GM12878 (cell line): ENCODE data around the gene CPNE6. TPM values are rescaled to one million over a fixed set of nuclear protein-coding genes. Genes with fewer than 3 reads are reported as not detected.

Experiments used
- ASH2L ChIP-seq: fragments of 300-600, 200-600 bp; sonication (generic); IDR thresholded peaks from 2 replicates; pipeline ENCODE4 v1.6.1; 2017; ENCODE audit warnings: low read depth, mild to moderate bottlenecking, borderline replicate concordance
- ATF2 ChIP-seq: IDR thresholded peaks from 2 replicates; pipeline ENCODE4 v1.6.1; 2012; ENCODE audit warnings: low read length, inconsistent platforms
- ATF3 ChIP-seq: IDR thresholded peaks from 2 replicates; pipeline ENCODE4 v1.6.1; 2011; ENCODE audit warnings: low read depth, mild to moderate bottlenecking, low read length, moderate library complexity, borderline replicate concordance; ENCODE audit errors: extremely low read depth
- BACH1 ChIP-seq: fragments of 450-650 bp; IDR thresholded peaks from 2 replicates; pipeline ENCODE4 v1.6.1; 2017; ENCODE audit warnings: mild to moderate bottlenecking, borderline replicate concordance
- BCL3 ChIP-seq: IDR thresholded peaks from 2 replicates; pipeline ENCODE4 v1.6.1; 2011; ENCODE audit warnings: borderline replicate concordance, low read depth, mild to moderate bottlenecking, moderate library complexity, low read length; ENCODE audit not compliant: insufficient read depth, poor library complexity, severe bottlenecking
- CBX5 ChIP-seq: sonication (generic); IDR thresholded peaks from 2 replicates; pipeline ENCODE4 v1.6.1; 2016; ENCODE audit warnings: low read depth, moderate library complexity, mild to moderate bottlenecking, inconsistent platforms
- IKZF1 ChIP-seq: fragments of 450-650 bp; conservative IDR thresholded peaks from 2 replicates; pipeline ENCODE4 v1.6.1; 2017; ENCODE audit warnings: antibody characterized with exemption, mild to moderate bottlenecking
- IRF4 ChIP-seq: IDR thresholded peaks from 2 replicates; pipeline ENCODE4 v1.6.1; 2011; ENCODE audit warnings: low read depth, low read length
- KAT2A ChIP-seq: conservative IDR thresholded peaks from 2 replicates; pipeline ENCODE4 v1.6.1; 2011; ENCODE audit warnings: low read depth, low read length; ENCODE audit not compliant: control insufficient read depth
- MTA2 ChIP-seq: fragments of 450-650 bp; IDR thresholded peaks from 2 replicates; pipeline ENCODE4 v1.6.1; 2016; ENCODE audit warnings: low read depth, mild to moderate bottlenecking, moderate library complexity
- MXI1 ChIP-seq: fragments of 150-350 bp; IDR thresholded peaks from 2 replicates; pipeline ENCODE4 v1.6.1; 2011; ENCODE audit warnings: low read depth, mild to moderate bottlenecking, inconsistent platforms, low read length, improper control_type of control experiment
- MYC ChIP-seq: IDR thresholded peaks from 2 replicates; pipeline ENCODE4 v1.6.1; 2011; ENCODE audit warnings: mild to moderate bottlenecking, low read length, moderate library complexity, inconsistent platforms; ENCODE audit not compliant: insufficient read depth, insufficient replicate concordance, insufficient read length, severe bottlenecking
- NFYA ChIP-seq: IDR thresholded peaks from 2 replicates; pipeline ENCODE4 v1.6.1; 2011; ENCODE audit warnings: low read depth, mild to moderate bottlenecking, low read length, improper control_type of control experiment, borderline replicate concordance
- NR2C1 ChIP-seq: fragments of 450-650 bp; IDR thresholded peaks from 2 replicates; pipeline ENCODE4 v1.6.1; 2017; ENCODE audit warnings: antibody characterized with exemption, mild to moderate bottlenecking, moderate library complexity
- NR2C2 ChIP-seq: IDR thresholded peaks from 2 replicates; pipeline ENCODE4 v1.6.1; 2011; ENCODE audit warnings: borderline replicate concordance, low read depth; ENCODE audit not compliant: control insufficient read depth, insufficient read length
- NR2F1 ChIP-seq: fragments of 450-650 bp; conservative IDR thresholded peaks from 2 replicates; pipeline ENCODE4 v1.6.1; 2017; ENCODE audit warnings: mild to moderate bottlenecking
- PKNOX1 ChIP-seq: fragments of 450-650 bp; IDR thresholded peaks from 2 replicates; pipeline ENCODE4 v1.6.1; 2016; ENCODE audit warnings: mild to moderate bottlenecking
- POLR2AphosphoS2 ChIP-seq: IDR thresholded peaks from 2 replicates; pipeline ENCODE4 v1.6.1; 2011; ENCODE audit warnings: low read depth, mild to moderate bottlenecking, low read length, improper control_type of control experiment, moderate library complexity
- RAD51 ChIP-seq: fragments of 450-650 bp; IDR thresholded peaks from 2 replicates; pipeline ENCODE4 v1.6.1; 2016; ENCODE audit warnings: moderate library complexity, mild to moderate bottlenecking, inconsistent platforms
- SPI1 ChIP-seq: IDR thresholded peaks from 2 replicates; pipeline ENCODE4 v1.6.1; 2011; ENCODE audit warnings: low read depth, mild to moderate bottlenecking, low read length, moderate library complexity, borderline replicate concordance; ENCODE audit not compliant: insufficient read depth
- SUPT20H ChIP-seq: IDR thresholded peaks from 2 replicates; pipeline ENCODE4 v1.6.1; 2011; ENCODE audit warnings: low read depth, mild to moderate bottlenecking, low read length, moderate library complexity, borderline replicate concordance; ENCODE audit not compliant: control insufficient read depth
- TARDBP ChIP-seq: IDR thresholded peaks from 2 replicates; pipeline ENCODE4 v1.6.1; 2016; ENCODE audit warnings: borderline replicate concordance
- ZBTB33 ChIP-seq: fragments of 450-650 bp; IDR thresholded peaks from 2 replicates; pipeline ENCODE4 v1.6.1; 2017; ENCODE audit warnings: mild to moderate bottlenecking
- polyA plus RNA-seq, 11 experiments: library from polyadenylated mRNA; depleted of rRNA in 4 of 11; unstranded in 6 of 11; stranded (reverse) in 5 of 11; fragments of >200 nt; fragmentation: Nextera tagmentation in 4 of 11; fragmentation: Illumina TruSeq in 1 of 11; extraction: Ambion mirVana in 4 of 11; extraction: Trizol in 1 of 11; gene quantifications; 1 replicate in 1 of 11; 2 replicates in 10 of 11; pipeline versions ENCODE4 v1.2.1 to v1.2.3, GENCODE V29; 2011 to 2016; ENCODE audit warnings: inconsistent platforms in 2 of 11, missing spikeins in 2 of 11, low read depth in 1 of 11
- total RNA-seq, 4 experiments: library from RNA; depleted of rRNA in 3 of 4; stranded (reverse); fragments of >200 nt in 3 of 4; fragmentation: Illumina TruSeq in 1 of 4; extraction: Trizol in 1 of 4; gene quantifications; 2 replicates each; pipeline versions ENCODE4 v1.2.1 to v1.2.3, GENCODE V29; 2013 to 2021

The CPNE6 gene
- total and polyA plus RNA-seq, 10 of the 15 experiments (the other 5 are each of a cell fraction or from before 2014, with no cell fraction given) = 0.06 to 0.43 (median 0.18) TPM; not detected in 3

GRCh38 chr14:24114532-24115421, 43.4 kb downstream of the CPNE6 start, which contains the start of the genes DCAF11 and NRL (continued):
- TF ChIP-seq NR2C2 (no peak), MYC (peak; percentile 71), NR2C1 (peak; percentile 65), ATF2 (no peak), CBX5 (no peak), MXI1 (no peak; the same call in none of the 2 replicates), POLR2AphosphoS2 (no peak; the same call in 1 of the 2 replicates), BCL3 (no peak), PKNOX1 (peak; percentile 98), TARDBP (peak; percentile 72; the same call in 1 of the 2 replicates), BACH1 (peak; percentile 96), IRF4 (no peak), MTA2 (no peak), NFYA (peak; percentile 79), RAD51 (peak; percentile 94), IKZF1 (peak; percentile 23), KAT2A (no peak), SUPT20H (no peak), SPI1 (peak; percentile 54; the same call in 1 of the 2 replicates), ZBTB33 (peak; percentile 15; the same call in 1 of the 2 replicates), ASH2L (no peak), NR2F1 (0 out of 2 replicates have a peak, but pooled peaks have one; percentile 7), ATF3 (0 out of 2 replicates have a peak, but pooled peaks have one; percentile 40)
